ENCODE measurements around the gene APOLD1. TPM values are rescaled to one million over a fixed set of nuclear protein-coding genes. Genes with fewer than 3 reads are reported as not detected.
"Not testable (repeated sequence)": the region's sequence is repeated elsewhere in the genome, so short reads cannot be mapped to it uniquely, and the experiment has no call there.

APOLD1 gene
- total RNA-seq, 1 donor from 2014 or later = 21.3 TPM

- intact Hi-C loops (cut with micrococcal nuclease) = no loop called here
- ATAC-seq = no peak
- no peak for DNase-seq
Observed at GRCh38 chr12:12823811-12824210, 38.4 kb downstream of the APOLD1 start.

DNA sequence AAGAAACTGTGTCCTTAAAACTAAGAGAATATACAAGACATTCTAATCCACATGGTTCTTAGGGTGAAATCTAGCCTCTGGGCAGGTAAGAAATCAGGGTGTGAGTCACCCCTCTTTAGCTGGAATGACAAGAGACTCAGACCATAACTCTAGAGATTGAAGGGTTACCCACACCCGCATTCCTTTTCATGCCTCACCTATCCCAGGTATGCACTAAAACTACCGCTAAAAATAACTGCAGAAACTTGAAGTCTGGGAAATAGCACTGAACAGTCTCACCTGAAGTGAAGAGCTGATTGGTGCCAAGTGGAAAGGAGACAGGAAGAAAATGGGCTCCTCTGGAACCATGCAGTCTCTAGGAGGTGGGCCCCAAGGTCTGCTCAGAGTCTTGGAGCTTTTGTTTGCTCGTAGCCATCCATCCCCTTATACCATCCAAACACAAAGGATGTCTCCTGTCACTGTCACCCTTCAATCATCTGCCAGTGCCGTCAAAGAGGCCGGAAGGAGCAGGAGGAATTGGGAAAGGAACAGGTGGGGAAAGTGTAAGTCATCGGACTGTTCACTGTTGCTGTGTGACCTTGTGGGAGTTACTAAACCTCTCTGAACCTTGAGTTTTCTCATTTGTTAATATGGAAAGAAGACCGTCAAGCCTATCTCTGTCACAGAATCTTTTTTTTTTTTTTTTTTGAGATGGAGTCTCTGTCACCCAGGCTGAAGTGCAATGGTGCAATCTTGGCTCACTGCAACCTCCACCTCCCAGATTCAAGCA, 50.1 kb downstream of the APOLD1 start:
- intact Hi-C loops (cut with micrococcal nuclease) = no loop called here

DNA sequence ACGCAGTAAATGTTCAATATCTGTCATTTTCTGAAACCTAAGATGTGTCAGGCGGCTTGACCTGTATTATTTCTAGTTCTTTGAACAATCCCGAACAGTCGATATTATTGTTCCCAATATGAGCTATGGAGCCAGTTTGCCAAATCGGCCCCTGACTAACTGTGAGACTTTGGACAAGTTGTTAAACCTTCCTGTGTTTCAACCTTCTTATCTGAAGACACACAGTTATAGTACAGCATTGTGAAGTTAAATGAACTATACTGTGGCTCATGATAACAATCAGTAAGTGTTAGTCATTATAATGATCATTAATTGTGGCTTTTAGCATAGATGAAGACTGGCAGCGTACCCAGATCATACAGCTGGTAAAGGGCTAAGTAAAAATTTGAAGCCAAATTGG, 51.1 kb downstream of the APOLD1 start:
- DNase-seq = no peak
- no peak for ATAC-seq
- intact Hi-C loops (cut with micrococcal nuclease) = no loop called here

More for the DNA sequence above, 50.1 kb downstream of the APOLD1 start:
- DNase-seq (no peak), ATAC-seq (no peak)

GRCh38 chr12:12837025-12837812, 51.8 kb downstream of the APOLD1 start:
- ATAC-seq (peak; percentile 63), DNase-seq (peak; percentile 30)
- intact Hi-C loops (cut with micrococcal nuclease) = no loop called here

DNA sequence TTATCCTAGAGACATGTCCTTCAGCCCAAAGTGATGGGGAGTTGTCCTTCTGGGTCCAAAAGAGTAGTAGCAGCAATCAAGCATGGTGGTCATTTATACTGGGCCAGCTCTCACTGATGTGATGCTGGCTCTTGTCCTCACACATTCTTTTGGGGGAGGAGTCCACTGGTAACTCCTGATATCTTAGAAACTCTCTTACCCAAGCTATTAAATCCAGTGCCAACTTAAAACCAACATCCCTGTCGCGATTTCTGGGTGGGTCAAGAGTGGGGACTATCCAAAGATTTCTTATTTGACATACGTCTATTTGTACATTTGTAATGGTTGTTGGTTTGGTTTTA, 52.3 kb downstream of the APOLD1 start:
- DNase-seq = no peak
- intact Hi-C loops (cut with micrococcal nuclease) = no loop called here
- ATAC-seq = no peak

DNA sequence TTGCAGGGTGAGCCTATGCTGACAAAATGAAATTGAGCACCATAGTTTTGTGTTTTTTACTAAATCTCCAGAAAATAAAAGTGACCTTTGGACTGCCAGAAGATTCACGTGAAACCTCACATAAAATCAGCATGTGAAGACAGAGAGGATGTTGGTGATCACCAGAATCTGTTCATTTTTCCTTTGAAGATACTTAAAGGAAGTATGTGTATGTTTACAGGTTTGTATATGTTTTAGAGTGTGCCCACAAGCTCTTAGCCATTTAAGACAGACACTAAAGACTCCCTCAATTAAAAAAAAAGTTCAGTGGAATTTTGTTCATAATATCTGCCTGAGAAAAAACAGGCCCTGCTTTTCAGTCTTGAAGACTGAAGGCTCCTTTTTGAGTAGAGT, 53.5 kb downstream of the APOLD1 start:
- intact Hi-C loops (cut with micrococcal nuclease) = no loop called here
- DNase-seq = no peak
- ATAC-seq = no peak

DNA sequence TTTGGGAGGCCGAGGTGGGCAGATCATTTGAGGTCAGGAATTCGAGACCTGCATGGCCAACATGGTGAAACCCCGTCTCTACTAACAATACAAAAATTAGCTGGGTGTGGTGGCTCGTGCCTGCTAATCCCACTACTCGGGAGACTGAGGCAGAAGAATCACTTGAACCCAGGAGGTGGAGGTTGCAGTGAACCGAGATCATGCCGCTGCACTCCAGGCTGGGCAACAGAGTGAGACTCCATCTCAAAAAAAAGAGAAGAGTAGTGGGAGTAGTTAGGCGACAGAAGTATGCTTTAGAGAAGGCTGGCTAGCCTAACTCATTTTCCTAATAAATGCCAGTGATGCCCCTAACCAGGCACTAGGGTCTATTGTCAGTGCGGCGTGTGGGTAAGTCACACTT, 54.0 kb downstream of the APOLD1 start:
- DNase-seq; ATAC-seq; intact Hi-C loops (cut with micrococcal nuclease): not testable (repeated sequence)

DNA sequence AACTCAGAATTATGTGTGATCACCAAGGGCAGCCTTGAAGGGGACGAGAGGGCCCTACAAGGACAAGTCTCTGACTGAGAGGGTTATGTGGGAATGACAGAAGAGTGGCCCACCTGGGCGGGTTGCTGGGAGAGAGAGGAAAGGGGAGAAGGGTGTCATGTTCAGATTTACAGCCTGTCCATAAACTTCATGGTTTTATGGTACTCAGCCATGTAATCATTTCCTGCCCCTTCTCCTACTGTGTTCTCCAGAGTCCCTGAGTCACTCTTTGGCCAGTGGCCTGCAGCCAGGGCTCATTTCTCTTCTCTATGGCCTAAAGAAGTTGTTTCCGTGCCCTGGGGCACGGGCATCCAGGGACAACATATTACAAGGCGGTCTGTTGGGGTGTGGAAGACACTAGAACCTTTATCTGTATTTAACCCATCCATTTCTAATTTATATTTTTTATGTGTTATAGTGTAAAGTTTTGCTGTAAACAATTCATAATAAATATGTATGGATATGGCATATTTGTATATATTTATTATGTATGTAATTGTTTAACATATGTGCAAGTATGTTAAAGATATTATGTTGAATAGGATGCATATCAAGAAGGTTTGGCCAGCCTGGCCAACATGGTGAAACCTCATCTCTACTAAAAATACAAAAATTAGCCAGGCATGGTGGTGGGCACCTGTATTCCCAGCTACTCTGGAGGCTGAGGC, 54.6 kb downstream of the APOLD1 start:
- ATAC-seq (no peak), DNase-seq (peak; percentile 36)
- intact Hi-C loops (cut with micrococcal nuclease) = no loop called here

- DNase-seq = no peak
- no peak for ATAC-seq
- intact Hi-C loops (cut with micrococcal nuclease) = no loop called here
Observed at GRCh38 chr12:12840580-12840899, 55.1 kb downstream of the APOLD1 start.

Small RNA genes within 50 kb of the gene (microRNA-seq; reads per million reads assigned to microRNA genes)
- gene MIR613 (ENCODE audit: borderline number of aligned reads) = not detected

Other genes with a start within 250 kb of the APOLD1 start
- gene DUSP16, start 222.8 kb upstream of the APOLD1 start, total RNA-seq = 12.9 TPM
- 16.9 TPM for gene CREBL2, start 173.8 kb upstream of the APOLD1 start, total RNA-seq
- gene GPR19, start 89.5 kb upstream of the APOLD1 start, total RNA-seq = not detected
- 40.9 TPM for gene CDKN1B, start 68.3 kb upstream of the APOLD1 start, total RNA-seq
- 29.9 TPM for gene DDX47, start 27.7 kb downstream of the APOLD1 start, total RNA-seq
- gene GPRC5A, start 105.9 kb downstream of the APOLD1 start, total RNA-seq = 1.9 TPM
- not detected for gene GPRC5D, start 166.5 kb downstream of the APOLD1 start, total RNA-seq
- 68.3 TPM for gene HEBP1, start 214.6 kb downstream of the APOLD1 start, total RNA-seq